Mammary epithelial cell (primary cell): ENCODE results near the gene HSPBP1.

Experiments
- CTCF ChIP-seq, 2 donors: IDR thresholded peaks in 1 of 2; conservative IDR thresholded peaks in 1 of 2; 2 replicates each; pipeline ENCODE4 v1.5.1; 2011 to 2012; ENCODE audit warnings: inconsistent platforms in 2 of 2, low read length in 2 of 2, mild to moderate bottlenecking in 2 of 2, control low read depth in 1 of 2, low read depth in 1 of 2; ENCODE audit not compliant: insufficient read depth in 1 of 2; ENCODE audit errors: extremely low read depth in 1 of 2
- EZH2 ChIP-seq: IDR thresholded peaks from 2 replicates; pipeline ENCODE4 v1.6.1; 2012; ENCODE audit warnings: low read length, inconsistent platforms, borderline replicate concordance

- TF ChIP-seq CTCF (conservative IDR thresholded peaks at IDR 0.05 in 1 of 2, IDR thresholded peaks at IDR 0.05 in 1 of 2; ENCODE audit: extremely low read depth in 1 of 2, insufficient read depth in 1 of 2, low read depth in 1 of 2, low read length in 2 of 2): no peak
- TF ChIP-seq EZH2: no peak
Measured at GRCh38 chr19:55264531-55264930, 15.4 kb downstream of the HSPBP1 start.
